Liver (tissue), 9 donors: Measurements from ENCODE around the gene CCNH. TPM values are rescaled to one million over a fixed set of nuclear protein-coding genes. Genes with fewer than 3 reads are reported as not detected.

Experiments used
- DNase-seq: peaks from one replicate; pipeline ENCODE4 v3.0.0-alpha.2; 2017; ENCODE audit warnings: low spot score
- H3K27ac ChIP-seq, 2 donors: one replicate each; pipeline ENCODE4 v1.7.0; 2013; ENCODE audit warnings: inconsistent platforms in 2 of 2, low read length in 2 of 2, control low read depth in 1 of 2, low read depth in 1 of 2, mild to moderate bottlenecking in 1 of 2
- H3K27me3 ChIP-seq, 4 donors: one replicate each; pipeline versions ENCODE4 v1.6.1 to v1.7.0; 2013; ENCODE audit warnings: low read length in 3 of 4, inconsistent platforms in 1 of 4, mild to moderate bottlenecking in 1 of 4, moderate library complexity in 1 of 4; ENCODE audit not compliant: control insufficient read depth in 4 of 4, insufficient read depth in 4 of 4
- H3K36me3 ChIP-seq, 4 donors: one replicate each; pipeline versions ENCODE4 v1.6.1 to v1.7.0; 2013; ENCODE audit warnings: low read length in 3 of 4, mild to moderate bottlenecking in 3 of 4, low read depth in 1 of 4, moderate library complexity in 1 of 4; ENCODE audit not compliant: control insufficient read depth in 4 of 4, insufficient read depth in 3 of 4
- H3K4me1 ChIP-seq, 4 donors: one replicate each; pipeline versions ENCODE4 v1.6.1 to v1.7.0; 2013; ENCODE audit warnings: low read length in 3 of 4, mild to moderate bottlenecking in 3 of 4, moderate library complexity in 1 of 4; ENCODE audit not compliant: control insufficient read depth in 4 of 4, insufficient read depth in 4 of 4
- H3K4me3 ChIP-seq, 3 donors: one replicate each; pipeline versions ENCODE4 v1.6.1 to v1.7.0; 2013; ENCODE audit warnings: low read length in 3 of 3, control low read depth in 1 of 3, low read depth in 1 of 3, mild to moderate bottlenecking in 1 of 3
- H3K9ac ChIP-seq, 2 donors: one replicate each; pipeline ENCODE4 v1.7.0; 2013; ENCODE audit warnings: low read length in 2 of 2, mild to moderate bottlenecking in 2 of 2, moderate library complexity in 2 of 2, control low read depth in 1 of 2, low read depth in 1 of 2
- H3K9me3 ChIP-seq, 4 donors: one replicate each; pipeline versions ENCODE4 v1.6.1 to v1.7.0; 2013; ENCODE audit warnings: low read length in 3 of 4; ENCODE audit not compliant: control insufficient read depth in 4 of 4
- EGR1 ChIP-seq, 2 donors: IDR thresholded peaks; 2 replicates each; pipeline ENCODE4 v1.6.1; 2016 to 2018; ENCODE audit warnings: antibody characterized with exemption in 2 of 2, low read depth in 2 of 2
- FOXA1 ChIP-seq: IDR thresholded peaks from 2 replicates; pipeline ENCODE4 v1.6.1; 2016; ENCODE audit warnings: antibody characterized with exemption
- FOXA2 ChIP-seq: IDR thresholded peaks from 2 replicates; pipeline ENCODE4 v1.6.1; 2016; ENCODE audit warnings: antibody characterized with exemption
- GABPA ChIP-seq, 2 donors: IDR thresholded peaks in 1 of 2; conservative IDR thresholded peaks in 1 of 2; 2 replicates each; pipeline ENCODE4 v1.6.1; 2016; ENCODE audit warnings: antibody characterized with exemption in 2 of 2, mild to moderate bottlenecking in 1 of 2, moderate library complexity in 1 of 2
- HNF4A ChIP-seq, 2 donors: conservative IDR thresholded peaks; 2 replicates each; pipeline ENCODE4 v1.6.1; 2016; ENCODE audit warnings: antibody characterized with exemption in 2 of 2, mild to moderate bottlenecking in 2 of 2
- HNF4G ChIP-seq: IDR thresholded peaks from 2 replicates; pipeline ENCODE4 v1.6.1; 2016; ENCODE audit warnings: antibody characterized with exemption
- NR2F2 ChIP-seq: IDR thresholded peaks from 2 replicates; pipeline ENCODE4 v1.6.1; 2016; ENCODE audit warnings: antibody characterized with exemption
- RAD21 ChIP-seq, 2 donors: IDR thresholded peaks; 2 replicates each; pipeline ENCODE4 v1.6.1; 2016; ENCODE audit warnings: antibody characterized with exemption in 2 of 2, mild to moderate bottlenecking in 2 of 2
- RXRA ChIP-seq, 2 donors: IDR thresholded peaks; 2 replicates each; pipeline ENCODE4 v1.6.1; 2017 to 2018; ENCODE audit warnings: antibody characterized with exemption in 2 of 2, mild to moderate bottlenecking in 1 of 2
- SP1 ChIP-seq: IDR thresholded peaks from 2 replicates; pipeline ENCODE4 v1.6.1; 2018; ENCODE audit warnings: antibody characterized with exemption, mild to moderate bottlenecking
- TAF1 ChIP-seq: conservative IDR thresholded peaks from 2 replicates; pipeline ENCODE4 v1.6.1; 2016; ENCODE audit warnings: antibody characterized with exemption, mild to moderate bottlenecking
- YY1 ChIP-seq: IDR thresholded peaks from 2 replicates; pipeline ENCODE4 v1.6.1; 2016; ENCODE audit warnings: antibody characterized with exemption, mild to moderate bottlenecking
- WGBS: extraction: QIAGEN DNeasy Blood & Tissue Kit; methylation state at CpG from one replicate; pipeline ENCODE4 v1.1.7; 2013; 5-methylcytosine and 5-hydroxymethylcytosine counted together
- polyA plus RNA-seq, 2 donors: library from polyadenylated mRNA; stranded (reverse) in 1 of 2; unstranded in 1 of 2; fragments of 200-250 nt in 1 of 2; fragments of >200 nt in 1 of 2; fragmentation: Nextera tagmentation in 1 of 2; extraction: Ambion mirVana in 1 of 2; gene quantifications; one replicate each; pipeline versions ENCODE4 v1.2.1 to v1.2.3, GENCODE V29; 2013 to 2015
- total RNA-seq, 2 donors: library from RNA; depleted of rRNA; stranded (reverse); fragments of >200 nt; gene quantifications; one replicate each; pipeline ENCODE4 v1.2.3, GENCODE V29; 2014
- TF ChIP-seq, protein P1 (sequence below): IDR thresholded peaks from 2 replicates; pipeline ENCODE4 v1.6.1; 2016; ENCODE audit warnings: antibody characterized with exemption
- TF ChIP-seq, protein P2 (sequence below): IDR thresholded peaks from 2 replicates; pipeline ENCODE4 v1.6.1; 2016; ENCODE audit warnings: antibody characterized with exemption
- TF ChIP-seq, protein P3 (sequence below): IDR thresholded peaks from 2 replicates; pipeline ENCODE4 v1.6.1; 2016; ENCODE audit warnings: antibody characterized with exemption
- TF ChIP-seq, protein P4 (sequence below): fragments of 150-350 bp; IDR thresholded peaks from 2 replicates; pipeline ENCODE4 v1.5.1; 2017; ENCODE audit warnings: improper control_type of control experiment, low read depth, low read length; ENCODE audit not compliant: missing input control
- TF ChIP-seq, protein P5 (sequence below): IDR thresholded peaks from 2 replicates; pipeline ENCODE4 v1.6.1; 2016; ENCODE audit warnings: antibody characterized with exemption, mild to moderate bottlenecking
- donor health status: healthy.
- donor health status: healthy.
- donor health status: healthy.
- donor health status: healthy.
- donor health status: healthy.

CCNH gene
- total and polyA plus RNA-seq, 4 donors, result 21.9 to 56.6 (median 33.3) TPM

DNA sequence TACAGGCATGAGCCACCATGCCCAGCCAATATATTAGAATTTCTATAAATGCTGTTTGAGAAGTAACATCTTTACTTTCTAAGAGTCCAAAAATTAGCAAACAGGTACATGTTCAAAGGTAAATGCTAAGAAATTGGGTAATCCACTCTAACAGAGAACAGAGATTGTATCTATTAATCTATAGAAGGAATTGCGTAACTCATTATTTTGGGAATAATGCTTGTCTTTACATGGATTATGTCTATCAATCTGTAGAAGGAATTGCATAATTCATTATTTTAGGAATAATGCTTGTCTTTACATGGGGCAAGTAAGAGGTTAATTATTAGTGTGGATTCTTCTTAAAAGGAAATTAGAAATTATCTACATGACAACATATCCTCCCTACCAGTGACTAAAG lies 30.5 kb downstream of the CCNH start:
- peaks cover 0 to 34% (median 11%) of the 10 kb centered on the region in 4 donors for H3K36me3 ChIP-seq
- H3K4me3 ChIP-seq, result no peak overlapping the region
- no peak for DNase-seq
- H3K9ac ChIP-seq, result no peak overlapping the region
- TF ChIP-seq, protein P1, sequence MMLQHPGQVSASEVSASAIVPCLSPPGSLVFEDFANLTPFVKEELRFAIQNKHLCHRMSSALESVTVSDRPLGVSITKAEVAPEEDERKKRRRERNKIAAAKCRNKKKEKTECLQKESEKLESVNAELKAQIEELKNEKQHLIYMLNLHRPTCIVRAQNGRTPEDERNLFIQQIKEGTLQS, result no peak
- no peak for TF ChIP-seq YY1
- no peak for TF ChIP-seq NR2F2
- no peak for TF ChIP-seq TAF1
- no peak for TF ChIP-seq SP1
- TF ChIP-seq EGR1 (IDR thresholded peaks at IDR 0.05; ENCODE audit: low read depth in 2 of 2), result no peak
- TF ChIP-seq HNF4A (conservative IDR thresholded peaks at IDR 0.05), result no peak
- TF ChIP-seq, protein P2, sequence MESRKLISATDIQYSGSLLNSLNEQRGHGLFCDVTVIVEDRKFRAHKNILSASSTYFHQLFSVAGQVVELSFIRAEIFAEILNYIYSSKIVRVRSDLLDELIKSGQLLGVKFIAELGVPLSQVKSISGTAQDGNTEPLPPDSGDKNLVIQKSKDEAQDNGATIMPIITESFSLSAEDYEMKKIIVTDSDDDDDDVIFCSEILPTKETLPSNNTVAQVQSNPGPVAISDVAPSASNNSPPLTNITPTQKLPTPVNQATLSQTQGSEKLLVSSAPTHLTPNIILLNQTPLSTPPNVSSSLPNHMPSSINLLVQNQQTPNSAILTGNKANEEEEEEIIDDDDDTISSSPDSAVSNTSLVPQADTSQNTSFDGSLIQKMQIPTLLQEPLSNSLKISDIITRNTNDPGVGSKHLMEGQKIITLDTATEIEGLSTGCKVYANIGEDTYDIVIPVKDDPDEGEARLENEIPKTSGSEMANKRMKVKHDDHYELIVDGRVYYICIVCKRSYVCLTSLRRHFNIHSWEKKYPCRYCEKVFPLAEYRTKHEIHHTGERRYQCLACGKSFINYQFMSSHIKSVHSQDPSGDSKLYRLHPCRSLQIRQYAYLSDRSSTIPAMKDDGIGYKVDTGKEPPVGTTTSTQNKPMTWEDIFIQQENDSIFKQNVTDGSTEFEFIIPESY, result no peak
- H3K27me3 ChIP-seq, result no peaks in the 10 kb centered on the region
- 98% methylated on average over 1 of the region's 1 CpG for WGBS
- no peaks in the 10 kb centered on the region for H3K9me3 ChIP-seq
- H3K27ac ChIP-seq, result no peak overlapping the region
- peaks cover 0 to 1% (median 0%) of the 10 kb centered on the region in 4 donors for H3K4me1 ChIP-seq

DNA sequence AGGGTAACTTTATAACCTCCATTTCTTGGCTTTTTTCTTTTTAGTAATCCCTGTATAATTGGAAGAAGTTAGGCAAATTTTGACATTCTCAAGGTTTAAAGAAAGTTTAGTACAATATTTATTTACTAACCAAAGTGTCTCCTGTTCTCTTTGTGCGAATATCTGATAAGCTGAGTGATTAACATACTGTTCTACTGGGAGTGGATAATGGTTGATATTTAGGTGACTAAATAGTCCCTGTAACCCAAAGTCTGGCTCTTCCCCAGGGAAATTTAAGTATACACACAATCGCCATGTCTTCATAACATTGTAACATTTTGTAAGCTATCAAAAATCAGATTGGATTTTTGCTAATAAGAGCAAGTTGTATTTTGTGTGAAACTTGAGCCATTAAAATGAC lies 40.0 kb downstream of the CCNH start:
- H3K27me3 ChIP-seq, result no peaks in the 10 kb centered on the region
- WGBS, result 94% methylated on average over 2 of the region's 2 CpGs
- H3K4me1 ChIP-seq, result no peaks in the 10 kb centered on the region
- no peak overlapping the region for H3K27ac ChIP-seq
- no peak for DNase-seq
- TF ChIP-seq FOXA2 (no peak), EGR1 (IDR thresholded peaks at IDR 0.05; ENCODE audit: low read depth in 2 of 2) (no peak), RXRA (IDR thresholded peaks at IDR 0.05) (no peak), FOXA1 (no peak), NR2F2 (no peak), HNF4A (conservative IDR thresholded peaks at IDR 0.05) (no peak), TAF1 (no peak)
- TF ChIP-seq, protein P1, result no peak
- TF ChIP-seq, protein P3, sequence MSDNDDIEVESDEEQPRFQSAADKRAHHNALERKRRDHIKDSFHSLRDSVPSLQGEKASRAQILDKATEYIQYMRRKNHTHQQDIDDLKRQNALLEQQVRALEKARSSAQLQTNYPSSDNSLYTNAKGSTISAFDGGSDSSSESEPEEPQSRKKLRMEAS, result no peak
- TF ChIP-seq, protein P4, sequence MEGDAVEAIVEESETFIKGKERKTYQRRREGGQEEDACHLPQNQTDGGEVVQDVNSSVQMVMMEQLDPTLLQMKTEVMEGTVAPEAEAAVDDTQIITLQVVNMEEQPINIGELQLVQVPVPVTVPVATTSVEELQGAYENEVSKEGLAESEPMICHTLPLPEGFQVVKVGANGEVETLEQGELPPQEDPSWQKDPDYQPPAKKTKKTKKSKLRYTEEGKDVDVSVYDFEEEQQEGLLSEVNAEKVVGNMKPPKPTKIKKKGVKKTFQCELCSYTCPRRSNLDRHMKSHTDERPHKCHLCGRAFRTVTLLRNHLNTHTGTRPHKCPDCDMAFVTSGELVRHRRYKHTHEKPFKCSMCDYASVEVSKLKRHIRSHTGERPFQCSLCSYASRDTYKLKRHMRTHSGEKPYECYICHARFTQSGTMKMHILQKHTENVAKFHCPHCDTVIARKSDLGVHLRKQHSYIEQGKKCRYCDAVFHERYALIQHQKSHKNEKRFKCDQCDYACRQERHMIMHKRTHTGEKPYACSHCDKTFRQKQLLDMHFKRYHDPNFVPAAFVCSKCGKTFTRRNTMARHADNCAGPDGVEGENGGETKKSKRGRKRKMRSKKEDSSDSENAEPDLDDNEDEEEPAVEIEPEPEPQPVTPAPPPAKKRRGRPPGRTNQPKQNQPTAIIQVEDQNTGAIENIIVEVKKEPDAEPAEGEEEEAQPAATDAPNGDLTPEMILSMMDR, result no peak
- H3K36me3 ChIP-seq, result peaks cover 1 to 31% (median 13%) of the 10 kb centered on the region in 4 donors
- no peak overlapping the region for H3K4me3 ChIP-seq
- no peak overlapping the region for H3K9ac ChIP-seq
- no peaks in the 10 kb centered on the region for H3K9me3 ChIP-seq

DNA sequence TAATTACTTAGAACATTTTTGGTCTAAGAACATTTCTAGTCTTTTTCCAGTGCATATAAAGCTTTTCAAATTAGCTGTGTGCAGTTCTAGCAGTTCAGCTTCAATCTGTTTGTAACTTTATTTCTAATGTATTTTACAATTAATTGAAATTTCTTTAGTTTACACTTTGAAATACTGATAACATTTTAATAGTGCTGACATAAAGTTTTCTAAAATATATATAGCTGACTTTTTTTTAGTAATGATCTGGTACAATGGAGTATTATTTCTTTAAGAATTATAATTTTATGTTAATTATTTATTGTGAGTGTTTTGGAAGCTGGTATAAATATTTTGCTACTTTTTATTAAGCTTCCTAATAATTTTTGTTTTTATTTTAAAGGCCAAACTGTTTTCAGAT lies 43.3 kb downstream of the CCNH start:
- no peak for DNase-seq
- no peaks in the 10 kb centered on the region for H3K9me3 ChIP-seq
- no peak overlapping the region for H3K9ac ChIP-seq
- peaks cover 0 to 24% (median 13%) of the 10 kb centered on the region in 4 donors for H3K36me3 ChIP-seq
- no peak overlapping the region for H3K27ac ChIP-seq
- H3K27me3 ChIP-seq, result no peaks in the 10 kb centered on the region
- H3K4me3 ChIP-seq, result no peak overlapping the region
- no peaks in the 10 kb centered on the region for H3K4me1 ChIP-seq
- TF ChIP-seq FOXA1, result no peak
- TF ChIP-seq HNF4G, result no peak
- TF ChIP-seq FOXA2, result no peak
- TF ChIP-seq, protein P3, result no peak
- no peak for TF ChIP-seq RAD21 (IDR thresholded peaks at IDR 0.05)
- no peak for TF ChIP-seq GABPA (IDR thresholded peaks at IDR 0.05 in 1 of 2, conservative IDR thresholded peaks at IDR 0.05 in 1 of 2)
- TF ChIP-seq, protein P4, result no peak
- TF ChIP-seq, protein P5, sequence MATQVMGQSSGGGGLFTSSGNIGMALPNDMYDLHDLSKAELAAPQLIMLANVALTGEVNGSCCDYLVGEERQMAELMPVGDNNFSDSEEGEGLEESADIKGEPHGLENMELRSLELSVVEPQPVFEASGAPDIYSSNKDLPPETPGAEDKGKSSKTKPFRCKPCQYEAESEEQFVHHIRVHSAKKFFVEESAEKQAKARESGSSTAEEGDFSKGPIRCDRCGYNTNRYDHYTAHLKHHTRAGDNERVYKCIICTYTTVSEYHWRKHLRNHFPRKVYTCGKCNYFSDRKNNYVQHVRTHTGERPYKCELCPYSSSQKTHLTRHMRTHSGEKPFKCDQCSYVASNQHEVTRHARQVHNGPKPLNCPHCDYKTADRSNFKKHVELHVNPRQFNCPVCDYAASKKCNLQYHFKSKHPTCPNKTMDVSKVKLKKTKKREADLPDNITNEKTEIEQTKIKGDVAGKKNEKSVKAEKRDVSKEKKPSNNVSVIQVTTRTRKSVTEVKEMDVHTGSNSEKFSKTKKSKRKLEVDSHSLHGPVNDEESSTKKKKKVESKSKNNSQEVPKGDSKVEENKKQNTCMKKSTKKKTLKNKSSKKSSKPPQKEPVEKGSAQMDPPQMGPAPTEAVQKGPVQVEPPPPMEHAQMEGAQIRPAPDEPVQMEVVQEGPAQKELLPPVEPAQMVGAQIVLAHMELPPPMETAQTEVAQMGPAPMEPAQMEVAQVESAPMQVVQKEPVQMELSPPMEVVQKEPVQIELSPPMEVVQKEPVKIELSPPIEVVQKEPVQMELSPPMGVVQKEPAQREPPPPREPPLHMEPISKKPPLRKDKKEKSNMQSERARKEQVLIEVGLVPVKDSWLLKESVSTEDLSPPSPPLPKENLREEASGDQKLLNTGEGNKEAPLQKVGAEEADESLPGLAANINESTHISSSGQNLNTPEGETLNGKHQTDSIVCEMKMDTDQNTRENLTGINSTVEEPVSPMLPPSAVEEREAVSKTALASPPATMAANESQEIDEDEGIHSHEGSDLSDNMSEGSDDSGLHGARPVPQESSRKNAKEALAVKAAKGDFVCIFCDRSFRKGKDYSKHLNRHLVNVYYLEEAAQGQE, result no peak
